Prostate gland (tissue), 2 donors: Measurements from ENCODE around the gene IMMP2L.

Experiments
- POLR2A ChIP-seq: fragments of 450-650 bp; IDR thresholded peaks from one replicate; pipeline ENCODE4 v1.6.1; 2016; ENCODE audit warnings: antibody characterized with exemption, mild to moderate bottlenecking
- POLR2AphosphoS5 ChIP-seq: sonication (generic); formaldehyde crosslinking; IDR thresholded peaks from one replicate; pipeline ENCODE4 v1.6.1; 2017; ENCODE audit warnings: antibody characterized with exemption
- TF ChIP-seq, protein P1 (sequence below), 4 experiments: fragments of 200-600 bp in 2 of 4; fragments of 450-650 bp in 2 of 4; sonication (generic) in 2 of 4; IDR thresholded peaks; 1 replicate in 3 of 4; 2 replicates in 1 of 4; pipeline ENCODE4 v1.5.1; 2016 to 2019; ENCODE audit warnings: antibody characterized with exemption in 4 of 4, mild to moderate bottlenecking in 2 of 4, moderate library complexity in 2 of 4

- TF ChIP-seq, protein P1, sequence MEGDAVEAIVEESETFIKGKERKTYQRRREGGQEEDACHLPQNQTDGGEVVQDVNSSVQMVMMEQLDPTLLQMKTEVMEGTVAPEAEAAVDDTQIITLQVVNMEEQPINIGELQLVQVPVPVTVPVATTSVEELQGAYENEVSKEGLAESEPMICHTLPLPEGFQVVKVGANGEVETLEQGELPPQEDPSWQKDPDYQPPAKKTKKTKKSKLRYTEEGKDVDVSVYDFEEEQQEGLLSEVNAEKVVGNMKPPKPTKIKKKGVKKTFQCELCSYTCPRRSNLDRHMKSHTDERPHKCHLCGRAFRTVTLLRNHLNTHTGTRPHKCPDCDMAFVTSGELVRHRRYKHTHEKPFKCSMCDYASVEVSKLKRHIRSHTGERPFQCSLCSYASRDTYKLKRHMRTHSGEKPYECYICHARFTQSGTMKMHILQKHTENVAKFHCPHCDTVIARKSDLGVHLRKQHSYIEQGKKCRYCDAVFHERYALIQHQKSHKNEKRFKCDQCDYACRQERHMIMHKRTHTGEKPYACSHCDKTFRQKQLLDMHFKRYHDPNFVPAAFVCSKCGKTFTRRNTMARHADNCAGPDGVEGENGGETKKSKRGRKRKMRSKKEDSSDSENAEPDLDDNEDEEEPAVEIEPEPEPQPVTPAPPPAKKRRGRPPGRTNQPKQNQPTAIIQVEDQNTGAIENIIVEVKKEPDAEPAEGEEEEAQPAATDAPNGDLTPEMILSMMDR (IDR thresholded peaks at IDR 0.05) = no peak
- no peak for TF ChIP-seq POLR2AphosphoS5
- TF ChIP-seq POLR2A = no peak
These were observed 148.6 kb downstream of the IMMP2L start for GRCh38 chr7:111413739-111414138.
